ENCODE data around the gene TBX1. TPM values are rescaled to one million over a fixed set of nuclear protein-coding genes. Genes with fewer than 3 reads are reported as not detected.

The TBX1 gene
- total and polyA plus RNA-seq, 2 of the 13 experiments (the other 11 are each of a cell fraction or from before 2014, with no cell fraction given) = not detected

GRCh38 chr22:19814428-19814827, 53.9 kb downstream of the TBX1 start:
- Histone ChIP-seq H3K27me3 (ENCODE audit: control insufficient read depth in 1 of 2, insufficient read depth in 2 of 2, low read length in 2 of 2) (no peaks in the 10 kb centered on the region), H3K4me1 (ENCODE audit: insufficient read depth, low read length) (no peaks in the 10 kb centered on the region), H3K9ac (ENCODE audit: insufficient read depth, low read depth, low read length) (no peak overlapping the region), H4K20me1 (ENCODE audit: insufficient read depth, low read length) (no peaks in the 10 kb centered on the region), H3K9me3 (ENCODE audit: low read length) (no peaks in the 10 kb centered on the region), H3K36me3 (replicated peaks in 1 of 2; ENCODE audit: control insufficient read depth in 1 of 2, insufficient read depth in 2 of 2, low read length in 2 of 2) (no peaks in the 10 kb centered on the region), H2AFZ (ENCODE audit: low read length) (no peak overlapping the region), H3K4me3 (replicated peaks in 1 of 3; ENCODE audit: insufficient read depth in 1 of 3, low read depth in 2 of 3, low read length in 3 of 3) (no peak overlapping the region), H3K4me2 (ENCODE audit: low read depth, low read length) (no peak overlapping the region), H3K79me2 (ENCODE audit: insufficient read depth, low read length) (no peaks in the 10 kb centered on the region), H3K27ac (ENCODE audit: extremely low read length, insufficient read depth, low read length) (no peak overlapping the region)
- FAIRE-seq (no peak), DNase-seq (ENCODE audit: low spot score) (no peak), ATAC-seq (no peak)
- intact Hi-C loops (cut with micrococcal nuclease; ENCODE audit: unreplicated experiment) = no loop called here
- ChIA-PET POLR2A (no interaction called here), CTCF (ENCODE audit: low intra/inter-chr PET ratio, low total read pairs) (no interaction called here)
- WGBS (ENCODE audit: low lambda C conversion rate) = 89% methylated on average over 5 of the region's 5 CpGs
- no TSS peak for BruUV-seq (replicated peaks)
- in situ Hi-C loops (cut with HindIII; ENCODE audit: extremely low pct_ligation_motif_present, low pct_unique_long_range_greater_than_20kb) = no loop called here
- TF ChIP-seq ZBTB21 (CRISPR knock-in tag; IDR thresholded peaks at IDR 0.05) (no peak), PBX2 (CRISPR knock-in tag; IDR thresholded peaks at IDR 0.05) (no peak), SRF (IDR thresholded peaks at IDR 0.05; ENCODE audit: low read depth, low read length) (no peak), ZNF781 (CRISPR knock-in tag; IDR thresholded peaks at IDR 0.05; ENCODE audit: borderline replicate concordance, not compliant biosample characterization) (no peak), FOXM1 (CRISPR knock-in tag; IDR thresholded peaks at IDR 0.05) (no peak), GLI4 (CRISPR knock-in tag; IDR thresholded peaks at IDR 0.05; ENCODE audit: borderline replicate concordance) (no peak), ZNF75D (CRISPR knock-in tag; IDR thresholded peaks at IDR 0.05; ENCODE audit: borderline replicate concordance) (no peak), NFYB (CRISPR knock-in tag; IDR thresholded peaks at IDR 0.05) (no peak), RAD21 (CRISPR knock-in tag; IDR thresholded peaks at IDR 0.05) (no peak), NR2C2 (CRISPR knock-in tag; IDR thresholded peaks at IDR 0.05; ENCODE audit: borderline replicate concordance) (no peak), TOE1 (CRISPR knock-in tag; IDR thresholded peaks at IDR 0.05) (no peak), CENPT (CRISPR knock-in tag; IDR thresholded peaks at IDR 0.05; ENCODE audit: low read depth) (no peak)
- TF ChIP-seq, protein P1, sequence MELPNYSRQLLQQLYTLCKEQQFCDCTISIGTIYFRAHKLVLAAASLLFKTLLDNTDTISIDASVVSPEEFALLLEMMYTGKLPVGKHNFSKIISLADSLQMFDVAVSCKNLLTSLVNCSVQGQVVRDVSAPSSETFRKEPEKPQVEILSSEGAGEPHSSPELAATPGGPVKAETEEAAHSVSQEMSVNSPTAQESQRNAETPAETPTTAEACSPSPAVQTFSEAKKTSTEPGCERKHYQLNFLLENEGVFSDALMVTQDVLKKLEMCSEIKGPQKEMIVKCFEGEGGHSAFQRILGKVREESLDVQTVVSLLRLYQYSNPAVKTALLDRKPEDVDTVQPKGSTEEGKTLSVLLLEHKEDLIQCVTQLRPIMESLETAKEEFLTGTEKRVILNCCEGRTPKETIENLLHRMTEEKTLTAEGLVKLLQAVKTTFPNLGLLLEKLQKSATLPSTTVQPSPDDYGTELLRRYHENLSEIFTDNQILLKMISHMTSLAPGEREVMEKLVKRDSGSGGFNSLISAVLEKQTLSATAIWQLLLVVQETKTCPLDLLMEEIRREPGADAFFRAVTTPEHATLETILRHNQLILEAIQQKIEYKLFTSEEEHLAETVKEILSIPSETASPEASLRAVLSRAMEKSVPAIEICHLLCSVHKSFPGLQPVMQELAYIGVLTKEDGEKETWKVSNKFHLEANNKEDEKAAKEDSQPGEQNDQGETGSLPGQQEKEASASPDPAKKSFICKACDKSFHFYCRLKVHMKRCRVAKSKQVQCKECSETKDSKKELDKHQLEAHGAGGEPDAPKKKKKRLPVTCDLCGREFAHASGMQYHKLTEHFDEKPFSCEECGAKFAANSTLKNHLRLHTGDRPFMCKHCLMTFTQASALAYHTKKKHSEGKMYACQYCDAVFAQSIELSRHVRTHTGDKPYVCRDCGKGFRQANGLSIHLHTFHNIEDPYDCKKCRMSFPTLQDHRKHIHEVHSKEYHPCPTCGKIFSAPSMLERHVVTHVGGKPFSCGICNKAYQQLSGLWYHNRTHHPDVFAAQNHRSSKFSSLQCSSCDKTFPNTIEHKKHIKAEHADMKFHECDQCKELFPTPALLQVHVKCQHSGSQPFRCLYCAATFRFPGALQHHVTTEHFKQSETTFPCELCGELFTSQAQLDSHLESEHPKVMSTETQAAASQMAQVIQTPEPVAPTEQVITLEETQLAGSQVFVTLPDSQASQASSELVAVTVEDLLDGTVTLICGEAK (IDR thresholded peaks at IDR 0.05) = no peak
- TF ChIP-seq, protein P1 (CRISPR knock-in tag; IDR thresholded peaks at IDR 0.05) = no peak
